OCI-LY1 (cell line): ENCODE results near the gene IFT81.

Source experiments
- EZH2 ChIP-seq: fragments of 200-600 bp; sonication (generic), shearing (Covaris generic); IDR thresholded peaks from 2 replicates; pipeline ENCODE4 v1.8.0; 2017; ENCODE audit warnings: borderline replicate concordance, mixed run types, mild to moderate bottlenecking, antibody characterized with exemption, low read length, moderate library complexity, mixed read lengths
- TF ChIP-seq, protein P1 (sequence below): fragments of 200-600 bp; sonication (generic), shearing (Covaris generic); IDR thresholded peaks from 2 replicates; pipeline ENCODE4 v1.5.1; 2017; ENCODE audit warnings: mild to moderate bottlenecking, antibody characterized with exemption, low read length, moderate library complexity, mixed read lengths

DNA sequence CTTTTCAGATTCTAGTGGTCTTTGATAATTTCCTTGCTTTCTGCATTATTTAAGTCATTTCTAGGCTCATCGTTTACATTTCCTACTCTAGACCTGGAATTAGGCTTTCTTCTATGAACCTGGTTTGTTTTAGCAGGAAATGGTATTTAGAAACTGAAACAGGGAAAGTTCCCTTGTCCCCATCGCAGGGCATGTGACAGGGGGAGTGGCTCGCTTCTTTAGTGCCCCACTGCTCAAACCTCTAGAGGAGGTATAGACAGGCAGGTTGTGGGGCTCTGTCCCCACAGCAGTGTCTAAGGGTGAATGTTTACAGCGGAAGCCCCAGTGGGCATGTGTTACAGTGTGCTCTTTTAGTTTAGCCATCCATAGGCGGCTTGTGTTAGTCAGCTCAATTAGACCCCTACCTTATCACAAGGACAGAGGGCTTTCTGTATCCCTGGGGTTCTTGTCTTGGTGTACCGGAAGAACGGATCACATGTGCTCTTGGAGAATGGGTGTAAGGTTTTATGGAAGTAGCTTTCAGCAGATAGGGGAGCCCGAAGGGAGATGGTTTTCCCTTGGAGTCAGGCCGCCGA, 25.0 kb downstream of the IFT81 start:
- TF ChIP-seq, protein P1, sequence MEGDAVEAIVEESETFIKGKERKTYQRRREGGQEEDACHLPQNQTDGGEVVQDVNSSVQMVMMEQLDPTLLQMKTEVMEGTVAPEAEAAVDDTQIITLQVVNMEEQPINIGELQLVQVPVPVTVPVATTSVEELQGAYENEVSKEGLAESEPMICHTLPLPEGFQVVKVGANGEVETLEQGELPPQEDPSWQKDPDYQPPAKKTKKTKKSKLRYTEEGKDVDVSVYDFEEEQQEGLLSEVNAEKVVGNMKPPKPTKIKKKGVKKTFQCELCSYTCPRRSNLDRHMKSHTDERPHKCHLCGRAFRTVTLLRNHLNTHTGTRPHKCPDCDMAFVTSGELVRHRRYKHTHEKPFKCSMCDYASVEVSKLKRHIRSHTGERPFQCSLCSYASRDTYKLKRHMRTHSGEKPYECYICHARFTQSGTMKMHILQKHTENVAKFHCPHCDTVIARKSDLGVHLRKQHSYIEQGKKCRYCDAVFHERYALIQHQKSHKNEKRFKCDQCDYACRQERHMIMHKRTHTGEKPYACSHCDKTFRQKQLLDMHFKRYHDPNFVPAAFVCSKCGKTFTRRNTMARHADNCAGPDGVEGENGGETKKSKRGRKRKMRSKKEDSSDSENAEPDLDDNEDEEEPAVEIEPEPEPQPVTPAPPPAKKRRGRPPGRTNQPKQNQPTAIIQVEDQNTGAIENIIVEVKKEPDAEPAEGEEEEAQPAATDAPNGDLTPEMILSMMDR = no peak
- no peak for TF ChIP-seq EZH2
